H4 (cell line): ENCODE results near the gene BSG. TPM values are rescaled to one million over a fixed set of nuclear protein-coding genes. Genes with fewer than 3 reads are reported as not detected.
A peak's percentile ranks its signal among the peaks of the same experiment; 100 is the strongest.
"Not testable (repeated sequence)": the region's sequence is repeated elsewhere in the genome, so short reads cannot be mapped to it uniquely, and the experiment has no call there.

Experiments
- DNase-seq: peaks from one replicate; pipeline ENCODE4 v3.0.0-alpha.2; 2015; ENCODE audit warnings: low spot score
- total RNA-seq: library from RNA; depleted of rRNA; stranded (reverse); fragments of >200 nt; shearing (Covaris generic); gene quantifications from 2 replicates; pipeline ENCODE4 v1.2.3, GENCODE V29; 2014

Gene BSG
- total RNA-seq, 1 experiment from 2014 or later = 587 TPM

- no peak for DNase-seq
These were observed 32.0 kb downstream of the BSG start for GRCh38 chr19:604355-604754.

DNA sequence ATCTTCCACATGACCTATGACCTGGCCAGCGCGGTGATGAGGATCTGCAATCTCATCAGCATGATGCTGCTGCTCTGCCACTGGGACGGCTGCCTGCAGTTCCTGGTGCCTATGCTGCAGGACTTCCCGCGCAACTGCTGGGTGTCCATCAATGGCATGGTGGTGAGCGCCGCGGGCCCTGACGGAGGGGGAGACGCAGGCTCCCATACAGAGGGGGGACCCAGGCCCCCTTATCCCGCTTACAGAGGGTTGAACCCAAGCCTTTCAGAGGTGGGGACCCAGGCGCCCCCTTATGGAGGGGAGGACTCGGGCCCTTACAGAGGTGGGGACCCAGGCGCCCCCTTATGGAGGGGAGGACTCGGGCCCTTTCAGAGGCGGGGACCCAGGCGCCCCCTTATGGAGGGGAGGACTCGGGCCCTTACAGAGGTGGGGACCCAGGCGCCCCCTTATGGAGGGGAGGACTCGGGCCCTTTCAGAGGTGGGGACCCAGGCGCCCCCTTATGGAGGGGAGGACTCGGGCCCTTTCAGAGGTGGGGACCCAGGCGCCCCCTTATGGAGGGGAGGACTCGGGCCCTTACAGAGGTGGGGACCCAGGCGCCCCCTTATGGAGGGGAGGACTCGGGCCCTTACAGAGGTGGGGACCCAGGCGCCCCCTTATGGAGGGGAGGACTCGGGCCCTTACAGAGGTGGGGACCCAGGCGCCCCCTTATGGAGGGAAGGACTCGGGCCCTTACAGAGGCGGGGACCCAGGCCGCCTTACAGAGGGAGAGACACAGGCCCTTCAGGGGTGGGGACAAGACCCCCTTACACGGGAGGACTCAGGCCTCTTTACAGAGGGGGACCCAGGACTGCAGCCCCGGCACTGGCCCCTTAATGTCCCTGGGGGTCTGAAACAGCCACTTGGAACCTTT is 32.9 kb downstream of the BSG start:
- not testable (repeated sequence) for DNase-seq

DNA sequence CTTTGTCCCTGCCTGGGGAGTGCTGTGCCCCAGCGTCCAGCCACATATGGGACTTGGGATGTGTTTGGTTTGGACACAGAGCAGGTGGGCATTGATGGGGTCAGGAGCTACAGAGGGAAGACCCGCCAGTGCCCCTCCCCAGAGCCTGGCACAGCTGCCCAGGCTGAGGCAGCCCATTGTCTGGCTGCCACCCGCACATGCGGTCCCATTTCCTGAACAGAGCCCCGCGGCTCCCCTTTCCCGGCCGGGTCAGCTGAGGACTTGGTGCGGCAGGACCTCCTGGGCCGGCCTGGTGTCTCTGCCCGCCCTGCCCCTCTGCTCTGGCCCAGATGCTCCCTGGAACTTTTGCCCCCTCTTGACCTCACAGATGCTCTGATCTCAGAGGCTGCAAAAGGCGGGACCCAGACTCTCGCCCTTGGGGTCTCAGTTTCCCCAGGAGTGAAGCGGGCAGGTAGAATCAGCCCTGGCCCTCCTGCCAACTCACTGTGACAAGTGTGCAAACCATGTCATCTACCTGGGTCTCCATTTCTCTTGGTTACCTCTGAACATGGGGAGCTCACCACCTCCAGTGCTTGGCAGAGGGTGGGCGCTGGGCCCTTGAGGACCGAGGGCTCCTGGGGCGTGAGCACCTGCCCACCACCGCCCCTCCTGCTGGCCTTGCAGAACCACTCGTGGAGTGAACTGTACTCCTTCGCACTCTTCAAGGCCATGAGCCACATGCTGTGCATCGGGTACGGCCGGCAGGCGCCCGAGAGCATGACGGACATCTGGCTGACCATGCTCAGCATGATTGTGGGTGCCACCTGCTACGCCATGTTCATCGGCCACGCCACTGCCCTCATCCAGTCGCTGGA is 35.1 kb downstream of the BSG start:
- DNase-seq = no peak

GRCh38 chr19:608155-609003 is 36.0 kb downstream of the BSG start:
- DNase-seq = no peak

GRCh38 chr19:609004-609346 is 36.6 kb downstream of the BSG start:
- peak; percentile 80 for DNase-seq

GRCh38 chr19:610071-610800 is 37.8 kb downstream of the BSG start:
- DNase-seq = peak; percentile 56

- peak; percentile 94 for DNase-seq
These were observed 38.5 kb downstream of the BSG start for GRCh38 chr19:610801-611480.

- peak; percentile 99 for DNase-seq
These were observed 39.1 kb downstream of the BSG start for GRCh38 chr19:611481-611868.

GRCh38 chr19:612941-613340 is 40.5 kb downstream of the BSG start:
- no peak for DNase-seq

- no peak for DNase-seq
These were observed 41.6 kb downstream of the BSG start for GRCh38 chr19:613732-614567.

DNA sequence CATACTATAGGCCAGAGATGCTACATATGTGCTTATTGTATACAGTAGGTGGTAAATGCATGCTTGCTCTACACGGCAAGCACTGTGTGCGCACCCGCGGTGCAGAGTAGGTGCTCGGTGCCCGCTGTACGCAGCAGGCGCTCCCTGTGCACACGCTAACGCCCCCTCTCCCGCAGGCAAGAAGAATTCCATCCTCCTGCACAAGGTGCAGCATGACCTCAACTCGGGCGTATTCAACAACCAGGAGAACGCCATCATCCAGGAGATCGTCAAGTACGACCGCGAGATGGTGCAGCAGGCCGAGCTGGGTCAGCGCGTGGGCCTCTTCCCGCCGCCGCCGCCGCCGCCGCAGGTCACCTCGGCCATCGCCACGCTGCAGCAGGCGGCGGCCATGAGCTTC is 43.2 kb downstream of the BSG start:
- DNase-seq = no peak

DNA sequence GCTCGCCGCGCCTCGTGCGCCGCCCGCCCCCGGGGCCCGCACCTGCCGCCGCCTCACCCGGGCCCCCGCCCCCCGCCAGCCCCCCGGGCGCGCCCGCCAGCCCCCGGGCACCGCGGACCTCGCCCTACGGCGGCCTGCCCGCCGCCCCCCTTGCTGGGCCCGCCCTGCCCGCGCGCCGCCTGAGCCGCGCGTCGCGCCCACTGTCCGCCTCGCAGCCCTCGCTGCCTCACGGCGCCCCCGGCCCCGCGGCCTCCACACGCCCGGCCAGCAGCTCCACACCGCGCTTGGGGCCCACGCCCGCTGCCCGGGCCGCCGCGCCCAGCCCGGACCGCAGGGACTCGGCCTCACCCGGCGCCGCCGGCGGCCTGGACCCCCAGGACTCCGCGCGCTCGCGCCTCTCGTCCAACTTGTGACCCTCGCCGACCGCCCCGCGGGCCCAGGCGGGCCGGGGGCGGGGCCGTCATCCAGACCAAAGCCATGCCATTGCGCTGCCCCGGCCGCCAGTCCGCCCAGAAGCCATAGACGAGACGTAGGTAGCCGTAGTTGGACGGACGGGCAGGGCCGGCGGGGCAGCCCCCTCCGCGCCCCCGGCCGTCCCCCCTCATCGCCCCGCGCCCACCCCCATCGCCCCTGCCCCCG is 43.8 kb downstream of the BSG start:
- DNase-seq = no peak

- DNase-seq = no peak
These were observed 44.5 kb downstream of the BSG start for GRCh38 chr19:616747-617526.

GRCh38 chr19:617551-618246 is 45.3 kb downstream of the BSG start:
- no peak for DNase-seq

GRCh38 chr19:618247-618619 is 45.8 kb downstream of the BSG start:
- DNase-seq = no peak

DNA sequence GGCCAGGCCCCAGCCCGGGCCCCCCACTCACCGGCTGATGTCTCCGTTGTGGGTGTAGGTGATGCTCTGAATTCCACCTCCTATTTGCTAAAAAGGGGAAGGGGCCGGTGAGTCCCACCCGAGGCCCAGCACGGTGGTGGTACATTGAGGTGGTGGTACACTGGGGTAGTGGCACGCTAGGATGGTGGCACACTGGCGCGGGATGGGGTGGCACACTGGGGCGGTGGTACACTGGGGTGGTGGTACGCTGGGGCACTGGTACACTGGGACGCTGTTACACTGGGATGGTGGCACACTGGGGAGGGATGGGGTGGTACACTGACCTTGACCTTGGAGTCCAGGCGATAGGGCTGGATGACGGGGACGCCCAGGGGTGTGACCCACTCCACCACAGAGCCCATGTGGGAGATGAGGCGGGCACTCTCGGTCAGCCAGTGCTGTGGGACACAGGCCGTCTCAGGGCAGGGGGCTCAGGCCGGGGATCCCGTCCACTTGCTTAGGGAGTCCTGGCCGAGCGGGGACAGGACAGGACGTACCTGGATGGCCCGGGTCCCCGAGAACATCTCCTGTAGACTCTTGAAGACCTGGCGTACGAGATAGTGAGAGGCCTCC is 46.4 kb downstream of the BSG start:
- DNase-seq = no peak

GRCh38 chr19:619286-620002 is 47.0 kb downstream of the BSG start:
- no peak for DNase-seq
